GM19463 (cell line): ENCODE data around the gene INHA.

Experiments used
- ATAC-seq: cut with Tn5 transposase; IDR thresholded peaks from one replicate; pipeline ENCODE4 v1.9.1; 2021; ENCODE audit warnings: mild to moderate bottlenecking, moderate library complexity; ENCODE audit not compliant: unreplicated experiment

INHA gene

GRCh38 chr2:219557320-219557719 is 14.8 kb upstream of the INHA start:
- ATAC-seq, result no peak

- no peak for ATAC-seq
Observed at GRCh38 chr2:219557791-219558785, 14.0 kb upstream of the INHA start.

DNA sequence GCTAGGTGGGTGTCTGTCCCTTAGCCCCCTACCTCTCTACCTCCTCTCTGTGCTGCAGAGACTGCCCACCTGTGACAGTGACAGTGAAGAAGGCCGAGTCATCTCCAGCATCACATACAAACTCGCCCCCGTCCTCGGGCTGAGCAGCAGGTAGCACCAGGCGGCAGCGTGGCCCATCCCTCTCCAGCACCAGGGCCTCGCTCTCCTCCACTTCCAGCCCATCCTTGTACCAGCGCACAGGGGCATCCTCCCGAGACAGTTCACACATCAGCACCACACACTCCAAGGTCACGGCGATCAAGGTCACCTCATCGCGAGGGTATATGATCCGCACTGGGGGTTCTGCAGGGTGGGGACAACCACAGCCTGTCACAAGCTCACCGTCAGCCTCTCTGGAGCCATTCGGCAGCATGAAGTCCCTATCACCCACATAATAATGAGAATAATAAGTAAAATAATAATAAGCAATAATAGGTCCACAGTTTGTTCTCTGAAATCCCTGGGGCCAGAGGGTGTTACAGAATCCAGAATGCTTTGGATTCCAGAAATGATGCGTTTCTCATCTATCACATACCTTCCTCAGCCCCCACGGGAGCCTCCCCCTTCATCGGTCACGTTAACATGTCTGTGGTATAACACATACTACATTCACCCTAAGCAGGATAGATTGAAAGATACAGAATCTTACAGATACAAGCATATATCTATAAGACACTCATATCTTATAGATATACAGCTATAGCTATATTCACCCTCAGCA is 12.8 kb upstream of the INHA start:
- no peak for ATAC-seq

DNA sequence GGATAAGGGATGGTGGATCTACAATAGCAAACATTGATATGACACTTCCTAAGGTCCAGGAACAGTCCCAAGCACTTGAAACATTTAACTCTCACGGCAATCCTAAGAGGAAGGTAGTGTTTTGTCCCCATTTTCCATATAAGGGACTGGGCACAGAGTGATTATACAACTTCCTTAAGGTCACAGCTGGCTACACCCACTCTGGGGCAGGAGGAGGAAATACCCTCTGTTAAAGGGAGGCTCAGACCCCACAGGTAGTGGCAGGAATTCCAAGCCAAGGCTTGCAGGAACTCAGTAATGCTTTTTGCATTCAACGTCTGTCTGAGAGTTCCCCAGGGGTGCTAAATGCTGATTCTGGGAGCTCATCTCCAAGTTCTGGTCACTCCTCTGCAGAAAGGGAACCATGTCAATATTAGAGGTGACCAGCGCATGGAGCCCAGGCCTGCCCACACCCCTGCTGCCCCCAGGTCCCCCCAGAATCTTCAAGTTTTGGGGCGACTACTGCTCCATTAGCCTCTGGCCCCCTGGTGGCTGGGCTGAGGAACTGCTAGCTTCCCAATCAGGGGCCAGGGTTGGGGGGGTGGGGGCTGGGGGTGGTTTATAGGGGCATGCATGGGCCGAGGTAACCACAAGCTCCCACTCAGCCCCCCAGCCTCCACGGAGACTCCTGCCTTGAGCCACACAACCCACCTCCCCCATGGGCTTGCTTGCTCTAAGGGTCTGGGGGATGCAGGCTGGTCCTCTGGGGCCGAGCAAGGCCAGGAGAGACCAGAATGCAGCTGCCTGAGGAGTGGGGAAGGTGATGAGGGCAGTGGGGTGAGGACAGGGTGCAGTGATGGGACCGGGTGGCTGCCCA is 11.8 kb upstream of the INHA start:
- no peak for ATAC-seq

DNA sequence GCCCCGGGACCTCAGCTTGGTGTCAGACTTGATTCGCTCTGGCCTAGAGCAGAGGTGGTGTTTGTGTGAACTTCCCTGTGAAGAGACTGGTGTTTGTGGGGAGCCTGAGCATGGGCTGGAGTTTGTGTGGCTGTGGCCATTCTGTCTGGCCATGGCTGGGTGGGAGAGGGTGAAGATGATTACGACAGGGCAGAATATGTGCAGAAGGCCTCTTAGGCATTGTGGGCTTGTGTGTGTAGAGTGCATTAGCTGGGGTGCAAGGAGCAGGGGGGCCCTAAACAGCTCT is 11.3 kb upstream of the INHA start:
- no peak for ATAC-seq

GRCh38 chr2:219561179-219562048 is 10.7 kb upstream of the INHA start:
- ATAC-seq, result no peak

DNA sequence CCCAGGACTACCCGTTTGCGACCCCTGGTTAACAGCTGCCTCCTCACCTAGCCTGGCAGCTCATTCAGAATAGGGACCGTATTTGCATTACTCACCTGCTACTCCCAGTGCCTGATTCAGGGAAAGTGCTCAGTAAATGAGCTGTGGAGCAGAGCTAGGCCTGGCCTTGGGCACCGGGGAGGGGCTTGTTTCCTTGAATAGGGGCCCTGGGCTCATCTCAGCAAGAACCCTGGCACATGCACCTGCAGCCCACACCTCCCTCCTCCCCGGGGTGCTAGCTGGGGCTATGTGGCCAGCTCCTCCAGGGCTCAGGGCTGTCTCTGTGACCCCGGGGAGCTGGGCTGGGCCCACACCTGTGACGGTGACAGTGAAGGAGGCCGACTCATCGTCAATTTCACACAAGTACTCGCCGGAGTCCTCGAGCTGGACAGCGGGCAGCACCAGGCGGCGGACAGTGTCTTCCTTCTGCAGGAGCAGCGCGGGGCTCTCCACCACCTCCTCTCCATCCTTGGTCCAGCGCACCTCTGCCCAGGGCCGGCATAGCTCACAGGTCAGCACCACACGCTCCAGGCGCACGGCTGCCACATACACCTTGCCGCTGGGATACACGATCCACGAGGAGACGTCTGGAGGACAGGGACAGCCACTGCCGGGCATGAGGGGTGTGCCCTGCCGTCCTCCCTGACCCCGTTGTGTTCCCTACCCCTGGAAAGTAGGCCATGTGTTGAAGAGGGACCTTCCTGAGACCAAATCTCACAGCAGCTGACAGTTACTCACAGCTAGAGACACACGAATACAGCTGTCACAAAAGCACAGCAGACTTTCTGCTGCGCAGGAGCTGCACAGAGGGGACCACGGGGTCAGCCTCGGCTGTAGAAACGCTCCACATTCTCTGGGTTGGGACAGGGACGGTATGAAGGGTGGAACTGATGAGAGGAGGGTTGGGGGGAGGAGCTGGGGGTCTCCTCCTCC is 9.8 kb upstream of the INHA start:
- no peak for ATAC-seq

DNA sequence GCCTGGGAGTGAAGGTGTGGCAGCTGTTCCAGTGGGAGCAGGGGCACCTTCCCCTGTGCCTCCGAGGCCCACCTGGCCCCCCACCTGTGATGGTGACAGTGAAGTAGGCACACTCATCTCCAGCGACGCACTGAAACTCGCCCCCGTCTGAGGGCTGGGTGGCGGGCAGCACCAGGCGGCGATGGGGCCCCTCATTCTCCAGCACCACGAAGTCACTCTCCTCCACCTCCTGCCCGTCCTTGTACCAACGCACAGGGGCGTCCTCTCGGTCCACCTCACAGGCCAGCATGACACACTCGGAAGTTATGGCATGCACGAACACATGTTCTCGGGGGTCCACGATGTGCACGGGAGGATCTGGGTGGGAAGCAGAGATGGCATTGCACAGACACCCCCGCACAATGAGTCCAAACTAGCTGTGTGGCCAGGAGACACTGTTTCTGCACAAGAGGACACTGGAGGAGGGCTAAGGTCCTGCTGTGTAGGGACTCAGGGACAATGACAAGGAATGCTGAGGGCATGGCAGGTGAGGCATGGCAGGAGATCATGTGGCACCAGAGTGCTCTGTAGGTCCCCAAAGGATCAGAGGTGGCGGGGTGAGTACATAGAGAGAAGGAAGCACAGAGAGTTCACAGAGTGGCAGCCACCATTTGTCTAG is 8.7 kb upstream of the INHA start:
- no peak for ATAC-seq

DNA sequence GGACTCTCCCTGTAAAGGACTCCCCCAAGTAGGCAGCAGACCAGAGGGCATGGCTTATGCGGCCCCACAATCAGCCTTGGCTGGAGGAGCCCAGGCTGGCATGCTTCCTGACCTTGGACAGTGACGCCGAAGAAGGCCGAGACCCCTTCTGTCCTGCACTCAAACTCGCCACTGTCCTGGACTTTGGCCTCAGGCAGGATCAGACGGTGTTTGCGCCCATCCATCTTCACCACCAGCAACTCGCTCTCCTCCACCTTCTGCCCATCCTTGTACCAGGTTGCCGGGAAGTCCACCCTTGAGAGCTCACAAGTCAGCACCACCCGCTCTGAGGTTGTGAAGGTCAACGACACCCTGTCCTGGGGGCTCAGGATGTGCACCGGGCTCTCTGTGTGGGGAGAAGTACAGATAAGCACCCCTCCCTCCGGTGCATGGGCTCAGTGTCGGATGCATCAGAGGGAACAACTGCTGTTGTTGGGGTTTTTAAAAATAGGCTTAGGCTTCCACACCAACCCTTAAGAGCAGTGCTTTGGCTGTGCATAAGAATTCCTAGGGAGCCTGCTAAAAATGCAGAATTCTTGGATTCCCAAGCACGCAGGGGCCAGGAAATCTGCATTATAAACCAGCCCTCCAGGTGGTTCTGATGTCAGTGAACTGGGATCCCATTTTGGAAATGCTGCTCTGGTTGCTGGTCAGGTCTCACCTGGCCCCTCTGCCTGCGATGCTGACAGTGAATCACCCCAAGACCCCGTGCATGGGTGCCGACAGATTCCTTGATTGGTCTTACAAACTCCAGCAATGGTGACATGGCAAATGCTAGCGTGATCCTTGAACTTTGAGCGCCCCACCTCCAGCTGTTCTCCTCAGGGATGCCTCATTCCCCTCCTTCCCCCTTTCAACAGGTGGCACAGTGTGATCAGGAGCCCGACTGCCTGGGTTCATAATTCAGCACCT is 6.7 kb upstream of the INHA start:
- ATAC-seq, result no peak

DNA sequence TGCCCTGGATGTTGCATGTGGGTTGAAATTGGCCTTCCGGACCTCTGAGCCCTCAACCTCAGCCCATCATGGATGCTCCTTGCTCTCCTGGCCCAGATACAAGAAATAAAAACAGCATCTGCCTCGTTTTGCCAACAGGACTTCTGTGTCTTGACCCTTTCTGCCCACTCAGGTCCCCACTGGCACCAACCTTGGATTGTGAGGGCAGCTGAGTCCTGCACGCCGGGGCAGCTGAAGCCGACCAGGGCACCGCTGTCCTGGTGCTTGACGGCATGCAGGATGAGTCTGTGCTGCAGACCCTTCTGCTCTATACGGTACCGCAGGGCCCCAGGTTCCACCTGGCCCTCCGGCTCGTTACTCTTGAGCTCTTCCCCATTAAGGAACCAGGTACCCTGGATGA is 5.5 kb upstream of the INHA start:
- no peak for ATAC-seq

- ATAC-seq, result no peak
Observed at GRCh38 chr2:219567131-219567530, 5.0 kb upstream of the INHA start.

DNA sequence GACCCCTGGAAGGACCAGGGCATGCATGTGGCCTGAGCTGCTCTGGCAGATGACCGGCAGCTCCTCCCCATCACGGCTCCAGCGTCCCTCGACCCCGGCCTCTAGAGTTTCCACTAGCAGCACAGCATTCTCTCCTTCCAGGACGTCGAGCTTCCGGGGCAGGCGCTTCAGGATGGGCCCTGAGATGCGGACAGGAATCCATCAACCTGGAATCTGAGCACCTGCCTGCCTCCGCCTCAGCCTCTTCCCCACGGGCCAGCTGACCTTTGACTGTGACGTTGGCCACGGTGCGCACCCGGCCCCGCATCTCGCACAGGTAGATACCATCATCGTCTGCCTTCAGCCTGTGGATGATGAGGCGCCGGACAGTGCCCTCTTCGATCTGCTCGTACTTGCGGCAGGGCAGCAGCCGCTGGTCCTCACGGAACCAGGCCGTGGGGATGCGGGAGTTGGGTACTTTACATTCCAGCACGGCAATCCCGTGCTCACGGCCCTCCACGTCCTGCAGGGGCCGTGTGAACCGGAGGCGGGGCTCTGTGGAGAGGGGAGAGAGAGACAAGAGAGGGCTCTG is 4.2 kb upstream of the INHA start:
- ATAC-seq, result no peak

GRCh38 chr2:219569041-219569440 is 3.1 kb upstream of the INHA start:
- no peak for ATAC-seq

- ATAC-seq, result no peak
Observed at GRCh38 chr2:219569635-219570034, 2.5 kb upstream of the INHA start.

DNA sequence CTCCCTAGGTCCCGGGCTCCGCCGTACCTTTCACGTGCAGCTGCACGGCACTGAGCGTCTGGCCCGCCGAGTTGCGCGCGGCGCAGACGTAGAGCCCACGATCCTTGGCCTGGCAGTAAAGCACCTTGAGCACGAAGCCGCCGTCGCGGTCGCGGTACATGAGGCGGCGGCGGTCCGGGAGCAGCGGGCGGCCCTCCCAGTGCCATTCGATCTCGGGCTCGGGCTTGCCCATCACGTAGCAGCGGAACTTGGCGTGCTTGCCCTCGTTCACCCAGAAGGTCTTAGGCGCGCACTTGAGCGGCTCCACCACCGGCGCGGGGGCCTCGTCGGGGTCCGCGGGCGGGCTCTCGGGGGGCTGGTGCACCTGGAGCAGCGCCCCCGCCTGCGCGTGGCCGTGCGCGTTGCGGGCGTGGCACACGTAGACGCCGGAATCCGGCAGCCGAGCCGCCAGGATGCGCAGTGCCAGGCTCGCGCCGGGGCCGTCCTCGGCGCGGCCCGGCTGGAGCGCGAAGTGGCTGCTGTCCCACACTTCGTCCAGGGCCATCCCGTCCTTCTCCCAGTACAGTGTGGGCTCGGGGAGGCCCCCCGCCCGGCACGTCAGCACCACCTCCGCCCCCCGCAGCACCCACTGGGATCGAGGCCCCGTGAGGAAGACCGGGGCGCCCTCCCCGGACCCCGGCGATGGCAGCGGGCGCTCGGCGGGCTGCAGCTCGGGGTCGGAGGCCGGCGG is 1.8 kb upstream of the INHA start:
- ATAC-seq, result no peak

DNA sequence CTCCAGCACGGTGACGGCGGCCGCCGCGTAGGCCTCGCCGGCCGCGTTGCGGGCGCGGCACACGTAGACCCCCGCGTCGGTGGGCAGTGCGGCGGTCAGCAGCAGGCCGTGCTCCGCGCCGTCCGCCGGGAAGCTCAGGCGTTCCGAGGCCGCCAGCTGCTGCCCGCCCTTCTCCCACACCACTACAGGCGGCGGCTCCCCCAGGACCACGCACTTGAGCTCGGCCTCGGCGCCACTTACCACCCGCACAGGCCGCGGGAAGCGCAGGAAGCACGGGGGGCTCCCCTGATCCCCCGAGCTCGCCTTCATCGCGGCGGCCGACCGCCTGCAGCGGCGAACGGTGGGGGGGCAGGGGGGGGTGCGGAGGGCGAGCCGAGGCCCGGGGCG is 1.2 kb upstream of the INHA start:
- no peak for ATAC-seq
